KMS-11 (cell line): ENCODE measurements around the gene TDG.

ENCODE experiments used
- H2AFZ ChIP-seq: fragments of 200-600 bp; sonication (generic); 2 replicates; pipeline ENCODE4 v1.6.1; 2016; ENCODE audit warnings: antibody characterized with exemption, mixed run types, low read depth
- H3K27ac ChIP-seq: fragments of 200-600 bp; sonication (generic); 2 replicates; pipeline ENCODE4 v1.6.1; 2016; ENCODE audit warnings: mild to moderate bottlenecking, mixed run types
- H3K27me3 ChIP-seq: fragments of 200-600 bp; sonication (generic); 2 replicates; pipeline ENCODE4 v1.6.1; 2017; ENCODE audit warnings: mild to moderate bottlenecking, low read depth, mixed run types, moderate library complexity; ENCODE audit not compliant: insufficient read depth
- H3K36me3 ChIP-seq: fragments of 200-600 bp; sonication (generic); 2 replicates; pipeline ENCODE4 v1.6.1; 2017; ENCODE audit warnings: mild to moderate bottlenecking, mixed run types; ENCODE audit not compliant: insufficient read depth
- H3K4me1 ChIP-seq: fragments of 200-600 bp; sonication (generic); 2 replicates; pipeline ENCODE4 v1.6.1; 2016; ENCODE audit warnings: mild to moderate bottlenecking, low read depth, mixed run types; ENCODE audit not compliant: poor library complexity, severe bottlenecking
- H3K4me2 ChIP-seq: fragments of 200-600 bp; sonication (generic); 2 replicates; pipeline ENCODE4 v1.7.0; 2016; ENCODE audit warnings: mild to moderate bottlenecking, mixed run types
- H3K4me3 ChIP-seq: fragments of 200-600 bp; sonication (generic); IDR thresholded peaks from 2 replicates; pipeline ENCODE4 v1.6.1; 2017; ENCODE audit warnings: low read depth, low read length, mixed read lengths; ENCODE audit not compliant: insufficient read depth
- H3K79me2 ChIP-seq: fragments of 200-600 bp; sonication (generic); 2 replicates; pipeline ENCODE4 v1.6.1; 2016; ENCODE audit warnings: low read depth, mixed run types; ENCODE audit not compliant: insufficient read depth
- H3K9ac ChIP-seq: fragments of 200-600 bp; sonication (generic); 2 replicates; pipeline ENCODE4 v1.6.1; 2016; ENCODE audit warnings: mild to moderate bottlenecking, mixed run types
- H4K20me1 ChIP-seq: fragments of 200-600 bp; sonication (generic); 2 replicates; pipeline ENCODE4 v1.6.1; 2016; ENCODE audit warnings: mild to moderate bottlenecking, mixed run types; ENCODE audit not compliant: insufficient read depth
- TF ChIP-seq, protein P1 (sequence below): fragments of 200-600 bp; sonication (generic); conservative IDR thresholded peaks from 2 replicates; pipeline ENCODE4 v1.6.1; 2017; ENCODE audit warnings: low read depth, mild to moderate bottlenecking, antibody characterized with exemption, low read length, moderate library complexity, mixed read lengths

Gene TDG

DNA sequence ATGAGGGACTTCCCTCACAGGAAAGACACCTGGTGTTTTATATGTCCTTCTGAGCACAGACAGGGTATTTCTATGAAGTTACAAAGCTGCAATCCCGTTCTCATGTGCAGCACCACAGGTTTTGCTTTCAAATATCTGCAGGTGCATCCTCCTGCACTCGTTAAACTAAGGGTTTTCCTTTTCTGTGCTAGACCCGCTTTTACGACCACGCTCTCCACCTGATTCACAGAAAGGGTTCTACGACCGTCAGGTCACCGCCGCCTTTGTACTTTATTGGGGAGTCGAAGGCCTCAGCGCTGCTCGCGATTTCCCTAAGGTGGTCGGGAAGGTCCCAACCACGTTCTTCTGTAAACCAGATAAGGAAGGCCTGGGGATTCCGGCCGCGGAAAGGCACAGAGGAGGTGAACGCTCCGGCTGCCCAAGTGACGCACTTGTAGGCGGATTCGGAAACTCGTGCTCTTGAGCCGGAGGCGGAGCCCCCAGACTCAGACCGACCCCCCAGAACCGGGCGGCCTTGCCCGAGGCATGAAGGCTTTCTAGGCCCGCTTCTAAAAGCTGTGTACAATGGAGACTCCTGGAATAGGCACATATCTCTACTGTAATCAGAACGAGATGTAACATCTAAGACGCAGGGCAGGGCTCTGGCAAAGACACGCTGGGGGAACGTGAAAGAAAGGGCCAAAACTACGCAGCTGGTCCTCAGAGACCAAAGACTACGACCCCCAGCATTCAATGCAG is 36.5 kb upstream of the TDG start:
- Histone ChIP-seq H3K27ac (peak overlapping the region; percentile 96), H4K20me1 (peaks cover 18% of the 10 kb centered on the region), H3K36me3 (peaks cover 27% of the 10 kb centered on the region; the same call in 1 of the 2 replicates), H3K27me3 (no peaks in the 10 kb centered on the region), H3K4me1 (peaks cover 66% of the 10 kb centered on the region), H3K79me2 (peaks cover 40% of the 10 kb centered on the region), H3K4me3 (no peak overlapping the region), H2AFZ (no peak overlapping the region), H3K9ac (peak overlapping the region; percentile 98), H3K4me2 (peak overlapping the region; percentile 99)
- TF ChIP-seq, protein P1, sequence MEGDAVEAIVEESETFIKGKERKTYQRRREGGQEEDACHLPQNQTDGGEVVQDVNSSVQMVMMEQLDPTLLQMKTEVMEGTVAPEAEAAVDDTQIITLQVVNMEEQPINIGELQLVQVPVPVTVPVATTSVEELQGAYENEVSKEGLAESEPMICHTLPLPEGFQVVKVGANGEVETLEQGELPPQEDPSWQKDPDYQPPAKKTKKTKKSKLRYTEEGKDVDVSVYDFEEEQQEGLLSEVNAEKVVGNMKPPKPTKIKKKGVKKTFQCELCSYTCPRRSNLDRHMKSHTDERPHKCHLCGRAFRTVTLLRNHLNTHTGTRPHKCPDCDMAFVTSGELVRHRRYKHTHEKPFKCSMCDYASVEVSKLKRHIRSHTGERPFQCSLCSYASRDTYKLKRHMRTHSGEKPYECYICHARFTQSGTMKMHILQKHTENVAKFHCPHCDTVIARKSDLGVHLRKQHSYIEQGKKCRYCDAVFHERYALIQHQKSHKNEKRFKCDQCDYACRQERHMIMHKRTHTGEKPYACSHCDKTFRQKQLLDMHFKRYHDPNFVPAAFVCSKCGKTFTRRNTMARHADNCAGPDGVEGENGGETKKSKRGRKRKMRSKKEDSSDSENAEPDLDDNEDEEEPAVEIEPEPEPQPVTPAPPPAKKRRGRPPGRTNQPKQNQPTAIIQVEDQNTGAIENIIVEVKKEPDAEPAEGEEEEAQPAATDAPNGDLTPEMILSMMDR = no peak

DNA sequence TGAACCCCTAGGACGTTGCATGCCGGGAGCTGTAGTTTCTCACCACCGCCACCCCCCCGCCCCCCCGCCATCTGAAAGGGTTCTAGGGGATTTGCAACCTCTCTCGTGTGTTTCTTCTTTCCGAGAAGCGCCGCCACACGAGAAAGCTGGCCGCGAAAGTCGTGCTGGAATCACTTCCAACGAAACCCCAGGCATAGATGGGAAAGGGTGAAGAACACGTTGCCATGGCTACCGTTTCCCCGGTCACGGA is 36.0 kb upstream of the TDG start:
- H3K4me2 ChIP-seq = no peak overlapping the region; the same call in 1 of the 2 replicates
- H3K9ac ChIP-seq = peak overlapping the region; percentile 98
- TF ChIP-seq, protein P1 = no peak
- no peak overlapping the region for H3K4me3 ChIP-seq
- peaks cover 32% of the 10 kb centered on the region; the same call in 1 of the 2 replicates for H3K36me3 ChIP-seq
- peak overlapping the region; percentile 96 for H3K27ac ChIP-seq
- peaks cover 45% of the 10 kb centered on the region for H3K79me2 ChIP-seq
- no peak overlapping the region for H2AFZ ChIP-seq
- peaks cover 19% of the 10 kb centered on the region for H4K20me1 ChIP-seq
- peaks cover 65% of the 10 kb centered on the region for H3K4me1 ChIP-seq
- H3K27me3 ChIP-seq = no peaks in the 10 kb centered on the region

- peaks cover 24% of the 10 kb centered on the region for H4K20me1 ChIP-seq
- TF ChIP-seq, protein P1 = no peak
- H3K79me2 ChIP-seq = peaks cover 50% of the 10 kb centered on the region
- H3K36me3 ChIP-seq = peaks cover 37% of the 10 kb centered on the region; the same call in 1 of the 2 replicates
- peak within 1 kb of the TSS; percentile 96 for H3K27ac ChIP-seq
- no peaks in the 10 kb centered on the region for H3K27me3 ChIP-seq
- peak within 1 kb of the TSS; percentile 98 for H3K9ac ChIP-seq
- peaks cover 65% of the 10 kb centered on the region for H3K4me1 ChIP-seq
- H2AFZ ChIP-seq = no peak within 1 kb of the TSS
- H3K4me2 ChIP-seq = peak within 1 kb of the TSS; percentile 99
- H3K4me3 ChIP-seq = no peak within 1 kb of the TSS
Measured at GRCh38 chr12:103930034-103930786, 35.5 kb upstream of the TDG start, which contains the start of gene HSP90B1. TSS of gene HSP90B1 (plus strand) at chr12:103930410. CDS start at chr12:103930516, 106 bp downstream.

GRCh38 chr12:103930787-103931735 is 34.6 kb upstream of the TDG start:
- H2AFZ ChIP-seq = no peak overlapping the region
- TF ChIP-seq, protein P1 = no peak
- H3K79me2 ChIP-seq = peaks cover 58% of the 10 kb centered on the region
- peak overlapping the region; percentile 96 for H3K27ac ChIP-seq
- peaks cover 31% of the 10 kb centered on the region for H4K20me1 ChIP-seq
- no peaks in the 10 kb centered on the region for H3K27me3 ChIP-seq
- peak overlapping the region; percentile 98 for H3K9ac ChIP-seq
- no peak overlapping the region for H3K4me3 ChIP-seq
- peak overlapping the region; percentile 96 for H3K4me2 ChIP-seq
- H3K36me3 ChIP-seq = peaks cover 45% of the 10 kb centered on the region; the same call in 1 of the 2 replicates
- peaks cover 65% of the 10 kb centered on the region for H3K4me1 ChIP-seq
